H1 (cell line): ENCODE results near the gene CLDN25. TPM values are rescaled to one million over a fixed set of nuclear protein-coding genes. Genes with fewer than 3 reads are reported as not detected.

Experiments used
- CHD7 ChIP-seq: fragments of 300-600 bp; sonication (generic); IDR thresholded peaks from 2 replicates; pipeline ENCODE4 v1.7.1; 2012; ENCODE audit warnings: low read length, moderate library complexity, mild to moderate bottlenecking, inconsistent platforms; ENCODE audit not compliant: insufficient replicate concordance
- CREB1 ChIP-seq: IDR thresholded peaks from 2 replicates; pipeline ENCODE4 v1.6.1; 2012; ENCODE audit warnings: inconsistent platforms
- CTCF ChIP-seq, 3 experiments: IDR thresholded peaks; 1 replicate in 2 of 3; 2 replicates in 1 of 3; pipeline versions ENCODE4 v1.5.1 to v1.6.1; 2011; ENCODE audit warnings: low read length in 3 of 3, mild to moderate bottlenecking in 3 of 3, inconsistent platforms in 2 of 3, low read depth in 1 of 3, moderate library complexity in 1 of 3; ENCODE audit not compliant: insufficient read depth in 1 of 3; ENCODE audit errors: control extremely low read depth in 1 of 3
- NANOG ChIP-seq: IDR thresholded peaks from 2 replicates; pipeline ENCODE4 v1.6.1; 2011; ENCODE audit warnings: low read length, low read depth, mild to moderate bottlenecking, inconsistent platforms; ENCODE audit not compliant: insufficient read depth, poor library complexity, severe bottlenecking
- RAD21 ChIP-seq, 2 experiments: IDR thresholded peaks in 1 of 2; conservative IDR thresholded peaks in 1 of 2; 2 replicates each; pipeline ENCODE4 v1.6.1; 2011; ENCODE audit warnings: low read depth in 2 of 2, low read length in 2 of 2, improper control_type of control experiment in 1 of 2, inconsistent platforms in 1 of 2, mild to moderate bottlenecking in 1 of 2, moderate library complexity in 1 of 2
- SRF ChIP-seq: IDR thresholded peaks from 2 replicates; pipeline ENCODE4 v1.6.1; 2011; ENCODE audit warnings: mild to moderate bottlenecking, low read depth, low read length, moderate library complexity
- TAF7 ChIP-seq: optimal IDR thresholded peaks from 2 replicates; pipeline ENCODE3; 2011; ENCODE audit warnings: low read depth, mild to moderate bottlenecking, inconsistent platforms, low read length, moderate library complexity, borderline replicate concordance
- TCF12 ChIP-seq: IDR thresholded peaks from 2 replicates; pipeline ENCODE4 v1.6.1; 2011; ENCODE audit warnings: low read depth, mild to moderate bottlenecking, low read length
- polyA plus RNA-seq, 7 experiments: library from polyadenylated mRNA; depleted of rRNA in 3 of 7; stranded (reverse) in 5 of 7; unstranded in 2 of 7; fragments of >200 nt in 5 of 7; fragments of 200-250 nt in 2 of 7; gene quantifications; 1 replicate in 5 of 7; 2 replicates in 1 of 7; 4 replicates in 1 of 7; pipeline versions ENCODE4 v1.2.1 to v1.2.3, GENCODE V29; 2011 to 2013; ENCODE audit warnings: missing spikeins in 2 of 7, mixed read lengths in 2 of 7
- total RNA-seq: library from RNA; stranded (reverse); fragmentation: NEBNext Ultra II Directional; extraction: Animal tissue kit (Norgen Biotek cat#: 25700); gene quantifications from 2 replicates; pipeline ENCODE4 v1.2.1, GENCODE V29; 2021

CLDN25 gene
- total and polyA plus RNA-seq, 2 of the 8 experiments (the other 6 are each of a cell fraction or from before 2014, with no cell fraction given), result not detected

GRCh38 chr11:113806406-113806805, 26.8 kb downstream of the CLDN25 start (continued):
- no peak for TF ChIP-seq CHD7
- no peak for TF ChIP-seq TAF7
- TF ChIP-seq RAD21 (IDR thresholded peaks at IDR 0.05 in 1 of 2, conservative IDR thresholded peaks at IDR 0.05 in 1 of 2; ENCODE audit: low read depth in 2 of 2, low read length in 2 of 2), result peak; percentile 62 to 73
- 0 out of 2 replicates have a peak, but pooled peaks have one; percentile 20 for TF ChIP-seq CREB1
- no peak for TF ChIP-seq TCF12
- TF ChIP-seq CTCF (IDR thresholded peaks at IDR 0.05; ENCODE audit: control extremely low read depth in 1 of 3, insufficient read depth in 1 of 3, low read depth in 1 of 3, low read length in 3 of 3), result peak; percentile 69 to 87 (median 70)
- no peak for TF ChIP-seq SRF
- TF ChIP-seq NANOG, result no peak
